Brain pericyte (primary cell): ENCODE data around the gene COL23A1.

Experiments used
- DNase-seq: peaks from one replicate; pipeline ENCODE4 v3.0.0-alpha.2; 2012; ENCODE audit warnings: low read depth, low spot score

Gene COL23A1

DNA sequence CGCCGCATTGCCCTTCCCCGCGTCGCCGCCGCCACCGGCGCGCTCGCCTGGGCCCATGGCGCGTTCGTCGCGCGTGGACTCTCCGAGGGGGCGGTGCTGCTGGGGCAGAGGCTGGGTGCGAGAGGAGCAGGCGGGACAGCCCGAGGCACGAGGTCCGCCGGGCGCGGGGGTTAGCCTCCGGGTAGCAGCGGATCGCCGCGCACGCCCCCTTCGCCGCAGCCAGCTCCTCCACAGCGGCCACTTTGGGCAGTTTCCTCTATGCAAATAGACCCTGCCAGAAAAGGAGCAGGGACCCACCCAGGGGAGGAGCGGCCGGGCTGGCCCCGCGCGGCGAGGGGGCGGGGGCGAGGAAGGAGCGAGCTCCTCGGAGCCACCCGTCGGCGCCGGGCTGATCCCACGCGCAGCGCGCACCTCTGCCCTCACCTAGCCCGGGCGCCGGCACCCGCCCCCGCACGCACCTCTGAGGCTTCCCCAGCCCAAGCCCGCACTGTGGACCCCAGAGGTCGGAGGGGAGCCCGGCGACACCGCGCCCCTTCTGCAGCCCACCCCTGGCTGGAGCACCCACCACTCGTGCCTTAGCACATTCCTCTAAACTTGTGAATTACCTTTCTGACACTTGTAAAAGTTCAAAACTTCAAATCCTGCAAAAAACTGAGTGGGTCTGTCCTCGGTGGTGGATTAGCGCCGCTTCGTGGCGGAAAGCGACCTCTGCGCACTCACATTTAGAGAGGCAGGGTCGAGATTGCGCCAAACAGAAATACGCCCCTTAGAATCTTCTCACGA is at the start of gene COL23A1:
Gene COL23A1 (minus strand): TSS at position 253 of the 783 bp plus-strand sequence.
- DNase-seq: no peak

DNA sequence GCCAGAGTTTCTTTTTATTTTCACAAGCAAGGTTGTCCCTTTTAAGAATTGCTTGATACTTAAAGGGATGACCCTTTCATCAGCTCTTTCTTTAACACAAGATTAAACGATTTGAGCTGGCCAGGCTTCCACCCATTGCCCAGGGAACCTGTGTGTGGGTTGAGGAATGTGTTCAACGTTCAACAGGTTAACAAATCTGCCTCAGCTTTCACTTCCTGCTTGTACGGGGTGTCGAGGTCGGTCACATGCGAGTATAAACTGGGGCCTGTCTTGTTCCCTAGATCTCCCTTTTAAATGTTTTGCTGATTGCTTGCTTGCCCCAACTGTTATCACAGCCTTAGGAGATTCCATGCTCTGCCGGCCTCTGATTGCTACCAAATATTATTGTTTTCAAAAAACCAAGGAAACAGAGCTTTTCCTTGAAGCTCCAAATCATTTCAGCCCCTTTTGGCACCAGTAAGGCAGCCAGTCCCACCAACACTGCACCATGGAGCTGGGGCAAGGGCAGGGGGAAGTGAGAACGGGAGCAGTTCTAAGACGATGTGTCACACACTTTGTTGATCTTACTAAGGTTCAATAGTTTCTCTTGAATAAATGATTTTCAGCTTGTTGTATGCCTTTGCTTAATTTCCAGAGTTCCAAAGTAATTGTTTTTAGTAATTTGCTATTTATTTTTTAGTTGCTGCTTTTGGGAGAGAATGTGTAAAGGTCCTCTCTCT is 47.3 kb upstream of the COL23A1 start:
- no peak for DNase-seq

DNA sequence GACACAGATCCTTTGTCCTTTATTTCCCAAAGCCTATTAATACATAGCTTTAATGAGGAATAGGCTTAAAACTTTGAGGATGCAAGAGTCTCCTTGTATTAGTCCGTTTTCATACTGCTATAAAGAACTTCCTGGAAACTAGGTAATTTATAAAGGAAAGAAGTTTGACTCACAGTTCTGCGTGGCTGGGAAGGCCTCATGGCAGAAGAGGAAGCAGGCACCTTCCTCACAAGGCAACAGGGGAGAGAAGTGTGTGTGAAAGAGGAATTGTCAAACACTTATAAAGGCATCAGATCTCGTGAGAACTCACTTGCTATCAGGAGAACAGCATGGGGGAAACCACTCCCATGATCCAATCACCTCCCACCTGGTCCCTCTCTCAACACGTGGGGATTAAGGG is 42.1 kb upstream of the COL23A1 start:
- no peak for DNase-seq

DNA sequence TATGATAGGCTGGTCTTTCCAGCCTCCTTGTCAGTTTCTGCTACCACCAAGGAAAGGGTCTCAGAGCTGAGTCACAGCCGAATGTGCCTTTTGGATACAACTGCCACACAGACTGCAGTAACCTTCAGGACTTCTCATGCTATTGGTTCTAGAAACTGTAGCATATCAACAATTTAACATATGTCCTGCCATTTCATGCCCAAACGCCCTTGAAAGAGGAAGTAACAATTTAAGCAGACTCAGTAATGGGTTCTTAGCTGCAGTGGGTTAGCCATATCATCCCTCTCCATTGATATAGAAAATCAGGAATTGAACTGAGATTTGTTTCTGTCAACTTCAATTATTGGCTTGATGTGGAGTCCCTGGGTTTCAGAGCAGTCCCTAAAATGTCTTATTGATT is 40.8 kb upstream of the COL23A1 start:
- no peak for DNase-seq

DNA sequence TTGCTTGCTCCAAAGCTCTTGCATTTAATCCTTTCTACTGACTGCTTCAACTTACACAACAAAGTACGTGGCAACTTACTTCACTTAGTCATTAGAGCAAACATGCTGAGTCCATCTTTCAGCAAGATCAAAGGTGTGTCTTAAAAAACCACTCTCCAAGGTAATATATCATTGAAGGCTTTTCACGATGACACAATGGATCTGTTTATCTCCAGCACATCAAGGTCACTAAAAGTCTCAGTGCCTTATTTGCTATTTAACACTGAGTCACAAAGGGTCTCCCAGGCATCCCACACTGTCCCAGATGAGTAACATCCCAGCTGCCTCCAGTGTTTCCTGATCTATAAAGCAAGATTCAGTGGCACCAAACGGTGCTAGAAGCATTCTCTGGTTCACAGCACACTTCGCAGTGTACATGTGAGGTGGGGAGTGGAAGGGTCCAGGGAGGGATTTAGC is 40.3 kb upstream of the COL23A1 start:
- DNase-seq: no peak

DNA sequence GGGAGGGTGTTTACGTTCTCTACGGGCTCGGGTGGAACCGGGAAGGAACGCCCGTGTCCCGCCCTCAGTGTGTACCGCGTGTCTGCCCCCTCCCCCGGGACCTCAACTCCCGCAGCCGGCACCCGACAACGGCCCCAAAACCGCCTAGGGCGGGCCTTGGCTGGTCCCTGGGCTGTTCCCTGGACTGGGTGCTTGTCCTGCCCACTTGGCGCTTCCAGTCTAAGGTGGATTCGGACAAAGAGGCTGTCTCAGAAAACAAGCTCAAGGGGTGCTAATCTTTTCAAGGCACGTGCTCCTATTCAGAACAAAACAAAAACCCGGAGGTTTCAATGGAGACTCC is 37.0 kb upstream of the COL23A1 start:
- DNase-seq: no peak

DNA sequence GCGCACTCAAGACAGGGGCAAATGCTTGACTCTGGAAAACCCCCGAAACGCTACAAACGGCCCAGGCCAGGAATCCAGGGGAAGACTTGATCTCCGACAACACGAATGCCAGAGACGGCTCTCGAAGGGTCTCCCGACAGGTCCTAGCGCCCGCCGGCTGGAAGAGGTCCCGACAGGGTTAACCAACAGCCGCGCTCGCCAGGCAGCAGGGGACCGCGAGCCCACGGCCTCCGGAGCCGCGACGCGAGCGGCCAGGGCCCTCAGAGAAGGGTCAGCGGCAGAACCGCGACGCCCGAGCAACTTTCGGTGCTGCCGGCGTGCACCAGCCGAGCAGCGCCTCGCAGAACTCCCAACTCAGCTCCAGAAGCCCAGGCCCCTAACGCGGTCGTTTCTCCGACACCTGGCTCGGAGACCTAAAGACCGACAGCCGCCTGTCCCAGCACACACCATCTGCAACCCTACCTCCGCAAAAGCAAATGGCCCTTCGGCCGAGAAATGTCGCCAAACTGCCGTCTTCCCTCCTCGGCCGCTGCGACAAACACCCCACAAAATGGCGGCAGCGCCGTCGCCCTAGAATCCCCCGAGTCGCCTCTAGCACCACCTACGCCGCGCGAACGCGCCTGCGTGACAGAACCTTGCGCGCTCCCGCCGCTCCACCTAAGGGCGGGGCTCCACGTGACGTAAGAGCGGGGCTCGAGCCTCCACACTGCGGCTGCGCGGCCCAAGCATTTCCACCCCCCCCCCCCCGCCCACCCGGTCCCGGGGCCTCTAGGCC is 36.5 kb upstream of the COL23A1 start, which contains the start of gene CLK4:
Gene CLK4 (minus strand): TSS at position 567 of the 775 bp plus-strand sequence. CDS start 3,634 bp downstream, outside the sequence.
- peak; percentile 67 for DNase-seq

DNA sequence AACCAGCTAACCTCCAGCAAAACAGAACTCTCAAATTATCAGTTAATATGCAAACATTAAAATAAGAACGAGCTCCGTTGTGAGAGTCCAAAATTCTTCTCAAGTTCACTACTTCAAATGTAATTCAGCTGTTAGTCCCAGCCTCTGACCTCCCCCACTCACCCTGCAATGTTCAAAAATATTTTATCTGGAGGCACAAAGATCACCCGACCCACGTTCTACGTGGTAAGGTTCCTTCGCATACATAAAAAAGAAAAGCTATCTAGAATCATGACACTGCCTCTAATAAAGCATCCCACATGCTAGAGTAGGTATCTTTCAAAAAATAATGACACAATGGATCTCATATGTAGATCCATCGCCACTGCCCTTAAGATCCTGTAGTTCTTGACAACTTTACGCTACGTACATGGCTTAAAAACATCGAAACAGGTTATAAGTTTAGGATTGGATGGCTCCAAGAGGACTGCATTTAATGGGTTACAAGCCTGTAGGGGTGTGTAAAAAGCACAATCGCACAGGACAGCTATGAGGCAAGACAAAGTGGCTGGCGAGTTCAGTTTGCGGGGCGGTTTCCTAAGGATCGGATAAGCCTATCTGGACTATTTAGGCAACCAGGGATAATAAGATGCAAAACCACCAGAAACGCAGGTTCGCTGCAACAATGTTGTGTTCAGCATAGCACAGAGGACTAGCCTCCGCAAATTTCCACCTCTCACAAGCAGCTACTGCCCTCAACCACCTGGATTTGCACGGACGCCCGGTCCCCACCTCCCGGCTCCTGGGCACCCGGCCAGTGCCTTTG is 35.7 kb upstream of the COL23A1 start:
- no peak for DNase-seq

DNA sequence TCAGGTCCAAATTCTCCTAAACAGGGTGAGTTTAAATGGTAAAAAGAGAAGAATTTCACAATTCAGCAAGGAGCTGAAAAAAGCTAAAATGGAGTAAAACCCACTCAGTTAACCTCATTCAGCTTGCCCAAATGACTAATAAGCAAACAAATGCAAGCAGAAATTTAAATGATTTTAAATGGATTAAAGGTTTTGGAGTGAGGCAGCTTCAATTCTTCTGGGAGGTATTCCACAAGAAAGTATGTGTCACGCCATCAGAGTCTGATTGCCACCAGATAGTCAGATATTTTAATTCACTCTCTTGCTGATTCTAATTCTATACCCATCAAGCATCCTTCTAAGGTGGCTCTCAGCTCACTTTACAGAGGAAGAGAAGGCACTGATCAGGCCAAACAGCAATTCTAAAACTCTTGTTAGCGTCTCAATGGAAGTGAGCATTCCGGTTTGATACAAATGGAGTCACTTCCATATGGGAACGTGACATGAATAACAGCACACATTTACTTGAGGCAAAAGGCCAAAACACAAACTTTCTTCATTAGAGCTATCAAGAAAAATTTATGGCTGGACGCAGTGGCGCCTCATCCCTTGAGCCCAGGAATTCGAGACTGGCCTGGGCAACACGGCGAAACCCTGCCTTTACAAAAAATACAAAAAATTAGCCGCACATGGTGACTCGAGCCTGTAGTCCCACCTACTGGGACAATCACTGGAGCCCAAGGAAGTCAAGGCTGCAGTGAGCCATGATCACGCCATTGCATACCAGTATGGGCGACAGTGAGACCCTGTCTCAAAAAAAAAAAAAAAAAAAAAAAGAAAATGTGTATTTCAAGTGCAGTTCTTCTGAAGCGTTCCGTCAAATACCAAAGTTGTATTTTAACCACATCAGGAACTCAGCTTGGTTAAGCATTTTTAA is 34.7 kb upstream of the COL23A1 start:
- no peak for DNase-seq

DNA sequence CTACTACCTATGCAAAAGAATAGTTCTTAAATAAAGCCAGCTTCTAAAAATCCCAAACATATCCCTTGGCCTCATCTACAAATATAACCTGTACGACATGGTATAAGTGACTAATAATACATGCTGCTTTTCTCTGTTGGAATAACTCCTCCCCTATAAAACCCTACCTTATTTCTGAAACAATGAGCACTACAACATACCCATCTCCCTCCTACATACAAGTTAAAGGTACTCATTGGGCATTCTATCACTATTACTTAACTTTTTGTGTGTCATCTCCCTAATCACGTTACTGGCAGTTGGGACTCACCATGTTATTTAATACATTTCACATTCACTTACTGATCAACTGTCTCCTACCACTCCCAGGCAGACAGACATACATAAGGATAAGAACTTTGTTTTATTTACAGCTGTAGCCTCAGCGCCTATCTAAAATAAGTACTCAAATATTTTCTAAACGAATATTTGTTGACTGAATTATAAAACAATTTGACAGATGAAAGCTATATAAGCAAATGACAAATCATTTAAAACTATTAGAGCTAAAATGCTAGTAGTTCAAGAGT is 32.6 kb upstream of the COL23A1 start:
- no peak for DNase-seq

DNA sequence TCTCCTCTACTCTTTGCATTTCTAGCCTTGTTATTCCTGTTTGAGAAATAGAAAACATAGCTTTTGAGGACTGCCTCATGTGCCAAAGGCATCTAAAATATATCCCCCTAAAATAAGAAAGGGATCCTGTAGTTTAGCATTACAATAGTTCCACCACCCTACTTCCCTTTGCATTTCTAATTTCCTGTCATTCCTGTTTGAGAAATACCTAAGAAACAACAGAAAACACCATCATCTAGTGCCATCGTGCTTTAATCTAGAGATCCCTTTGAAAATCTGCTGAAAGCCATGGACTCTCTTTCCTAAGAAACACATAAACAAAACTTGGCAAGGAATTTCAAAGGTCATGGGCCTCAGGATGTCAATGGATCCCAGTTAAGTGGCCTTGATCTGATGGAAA is 29.2 kb upstream of the COL23A1 start:
- DNase-seq: no peak

DNA sequence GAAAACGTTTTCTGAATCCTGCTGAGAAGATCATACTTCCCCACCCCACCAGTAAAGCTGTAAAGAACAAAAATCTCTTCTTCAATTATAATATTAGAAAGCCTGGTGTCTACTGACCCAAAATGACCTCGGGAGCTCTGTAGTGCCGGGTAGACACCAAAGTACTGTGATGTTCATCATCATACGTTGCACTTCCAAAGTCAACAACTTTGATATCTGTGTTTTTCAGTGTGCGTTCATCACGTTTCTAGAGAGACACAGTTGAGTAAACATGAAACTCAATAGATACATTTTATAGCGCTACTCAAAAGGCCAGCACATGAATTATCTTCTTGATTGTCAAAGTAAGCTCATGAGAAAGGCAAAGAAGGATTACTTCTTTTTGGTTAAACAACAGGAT is 22.1 kb upstream of the COL23A1 start:
- DNase-seq: no peak

DNA sequence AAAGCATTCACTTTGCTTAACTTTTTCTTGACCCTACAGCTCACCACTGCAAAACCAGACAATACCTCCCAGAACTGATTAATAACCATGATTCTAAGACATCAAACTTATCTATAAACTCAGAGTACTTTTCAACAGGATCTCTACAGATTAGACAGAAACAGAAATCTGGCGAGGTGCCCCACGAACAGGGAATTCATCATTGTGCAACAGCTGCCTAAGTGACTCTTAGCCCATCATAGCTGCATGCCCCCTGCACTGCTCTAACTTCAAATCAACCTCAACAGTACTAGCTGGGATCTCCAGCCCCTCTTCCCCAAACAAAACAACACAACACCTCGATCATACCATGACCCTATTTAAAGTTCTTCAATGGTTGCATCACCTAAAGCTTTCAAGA is 16.1 kb upstream of the COL23A1 start:
- no peak for DNase-seq

DNA sequence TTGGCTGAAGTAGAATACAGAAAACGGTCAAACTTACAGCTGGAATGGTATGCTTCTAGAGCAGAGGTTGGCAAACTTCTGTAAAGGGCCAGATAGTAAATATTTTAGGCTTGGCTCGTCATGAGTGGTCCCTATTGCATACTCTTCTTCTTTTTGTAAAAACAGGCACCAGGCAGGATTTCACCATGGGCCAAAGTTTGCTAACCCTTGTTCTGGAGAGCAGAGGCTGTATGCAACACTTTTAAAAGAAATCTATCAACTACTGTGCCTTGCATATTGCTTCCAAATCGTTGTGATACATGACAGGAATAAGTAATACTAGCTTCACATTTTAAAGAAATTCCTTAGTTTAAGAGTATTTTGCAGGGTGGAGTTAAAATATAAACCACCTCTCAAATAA is 15.6 kb upstream of the COL23A1 start:
- no peak for DNase-seq

DNA sequence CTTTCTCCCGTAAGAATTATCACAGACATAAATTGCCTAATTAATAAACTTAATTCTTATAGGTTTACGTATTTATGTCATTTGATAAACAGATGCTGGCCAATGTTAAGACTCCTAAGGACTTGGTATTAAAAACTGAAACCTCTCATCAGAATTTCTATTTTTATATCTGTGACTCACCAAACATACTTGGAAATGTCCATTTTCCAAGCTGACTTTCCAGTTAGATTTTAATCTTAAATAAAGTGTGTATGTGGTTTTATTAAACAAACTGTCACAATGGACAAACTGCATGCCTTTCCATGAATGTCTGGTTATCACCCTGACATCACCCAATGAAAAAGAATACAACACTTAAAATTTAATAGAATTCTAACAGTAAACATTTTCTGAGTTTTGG is 12.6 kb upstream of the COL23A1 start:
- DNase-seq: no peak

DNA sequence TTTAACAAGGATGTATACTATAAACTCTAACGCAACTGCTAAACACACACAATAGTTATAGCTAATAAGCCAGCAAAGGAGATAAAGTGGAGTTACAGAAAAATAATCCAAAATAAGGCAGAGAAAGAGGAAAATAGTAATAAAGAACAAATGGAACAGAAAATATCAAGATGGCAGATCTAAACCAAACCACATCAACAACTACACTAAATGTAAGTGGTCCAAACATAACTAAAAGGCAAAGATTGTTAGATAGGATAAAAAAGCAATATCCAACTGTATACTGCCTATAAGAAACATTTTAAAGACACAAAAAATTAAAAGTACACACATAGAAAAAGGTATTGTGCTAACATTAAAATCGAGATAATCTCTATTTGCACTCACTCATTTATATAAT is 5.6 kb upstream of the COL23A1 start:
- DNase-seq: no peak

DNA sequence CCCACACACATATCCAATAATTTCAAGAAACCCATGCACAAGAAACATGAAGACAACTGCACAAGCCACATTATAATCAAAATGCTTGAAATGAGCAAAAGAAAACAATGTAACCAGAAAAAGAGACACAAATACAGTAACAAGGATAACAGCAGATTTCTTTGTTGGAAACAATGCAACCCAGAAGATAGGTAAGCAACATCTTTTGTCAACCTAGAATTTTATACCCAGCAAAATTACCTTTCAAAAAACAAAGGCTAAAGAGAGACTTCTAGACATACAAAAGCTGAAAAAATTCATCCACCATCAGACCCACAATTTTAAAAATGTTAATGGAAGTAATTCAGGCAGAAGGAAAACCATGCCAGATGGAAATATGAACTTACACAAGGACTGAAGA is 5.0 kb upstream of the COL23A1 start:
- no peak for DNase-seq

DNA sequence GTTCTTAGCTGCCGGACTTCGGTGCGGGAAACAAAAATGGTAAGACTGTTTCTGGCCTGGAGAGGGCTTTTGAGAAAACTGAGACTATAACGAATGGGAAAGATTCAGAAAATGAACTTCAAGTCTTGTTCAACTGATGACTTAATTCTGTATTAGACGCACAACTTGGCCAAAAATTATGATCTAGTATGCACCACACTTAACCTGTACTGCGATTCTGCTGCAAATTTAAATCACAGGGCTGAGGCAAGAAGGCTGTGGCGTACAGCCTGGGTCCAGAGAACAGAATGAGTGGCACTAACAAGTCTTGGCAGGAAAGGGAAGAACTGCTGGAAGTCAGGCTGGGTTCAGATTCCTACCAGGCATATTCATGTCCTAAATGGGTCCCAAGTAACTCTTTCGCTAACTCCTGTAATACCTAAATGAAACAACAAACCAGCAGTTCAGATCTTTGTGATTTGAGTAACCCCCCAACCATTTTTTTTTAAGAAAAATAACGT is 781 bp upstream of the COL23A1 start:
- no peak for DNase-seq

DNA sequence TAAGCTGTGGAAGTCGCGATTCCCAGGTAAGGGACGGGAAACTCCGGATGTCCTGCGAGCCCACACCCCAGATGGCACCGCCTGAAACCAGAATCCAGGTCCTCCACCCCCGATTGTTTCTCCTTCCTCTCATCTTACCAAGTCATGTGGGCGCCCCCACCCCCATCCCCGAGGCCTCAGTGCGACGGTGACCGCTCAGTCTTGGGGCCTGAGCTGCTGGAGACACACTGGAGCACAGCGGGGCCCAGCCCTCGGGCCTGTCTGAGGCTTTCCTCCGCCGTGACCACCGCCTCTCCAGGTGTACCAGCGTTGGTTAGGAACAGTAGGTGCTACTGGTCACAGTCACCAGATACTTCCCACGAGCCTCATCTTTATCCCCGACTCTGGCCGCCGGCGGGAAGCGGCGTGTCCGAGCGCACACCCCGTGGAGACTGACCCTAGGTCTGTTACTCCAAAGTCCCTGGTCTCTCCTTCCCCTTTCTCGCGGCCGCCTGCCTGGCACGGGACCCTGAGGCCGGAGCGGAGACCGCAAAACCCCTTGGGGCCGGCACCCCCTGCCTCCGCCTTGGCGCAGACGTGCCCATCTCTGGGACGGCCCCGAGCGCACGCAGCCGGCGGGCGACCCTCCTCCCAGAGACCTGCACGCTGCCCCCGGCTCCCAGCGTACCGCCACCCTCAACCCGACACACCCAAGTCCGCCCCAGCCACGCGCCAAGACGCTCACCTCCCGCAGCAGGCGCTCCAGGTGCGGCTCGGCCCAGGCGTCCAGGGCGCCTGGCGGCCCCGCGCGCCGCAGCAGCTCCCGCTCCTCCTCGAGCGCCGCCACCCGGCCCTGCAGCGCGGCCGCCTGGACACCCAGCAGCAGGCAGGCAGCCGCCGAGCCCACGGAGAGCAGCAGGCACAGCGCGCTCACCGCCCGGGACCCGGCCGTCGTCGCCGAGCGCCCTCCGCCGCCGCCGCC is 733 bp downstream of the COL23A1 start:
- no peak for DNase-seq
